ENCODE measurements around the gene KCNA2. TPM values are rescaled to one million over a fixed set of nuclear protein-coding genes. Genes with fewer than 3 reads are reported as not detected.

KCNA2 gene
- total and polyA plus RNA-seq, 4 donors, result 0.02 to 0.68 (median 0.15) TPM

DNA sequence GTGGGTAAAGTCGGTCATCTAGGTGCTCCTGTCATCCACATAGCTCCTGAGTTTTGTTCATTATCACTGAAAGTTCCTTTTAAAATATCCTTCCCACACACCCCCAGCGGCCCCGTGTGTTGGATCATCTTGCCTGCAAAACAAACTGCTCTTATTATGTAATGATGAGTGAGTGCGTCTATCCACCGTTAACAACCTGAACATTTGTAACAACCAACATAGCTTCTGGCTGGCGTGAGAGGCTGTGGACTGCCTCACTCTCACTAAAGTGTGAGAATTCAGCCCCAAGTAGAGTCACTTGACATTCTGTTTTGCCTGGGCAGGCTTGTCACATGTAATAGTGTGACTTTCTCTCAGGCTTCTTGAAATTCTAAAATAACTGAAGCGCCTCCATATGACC lies 14.5 kb upstream of the KCNA2 start:
- TF ChIP-seq, protein P1, sequence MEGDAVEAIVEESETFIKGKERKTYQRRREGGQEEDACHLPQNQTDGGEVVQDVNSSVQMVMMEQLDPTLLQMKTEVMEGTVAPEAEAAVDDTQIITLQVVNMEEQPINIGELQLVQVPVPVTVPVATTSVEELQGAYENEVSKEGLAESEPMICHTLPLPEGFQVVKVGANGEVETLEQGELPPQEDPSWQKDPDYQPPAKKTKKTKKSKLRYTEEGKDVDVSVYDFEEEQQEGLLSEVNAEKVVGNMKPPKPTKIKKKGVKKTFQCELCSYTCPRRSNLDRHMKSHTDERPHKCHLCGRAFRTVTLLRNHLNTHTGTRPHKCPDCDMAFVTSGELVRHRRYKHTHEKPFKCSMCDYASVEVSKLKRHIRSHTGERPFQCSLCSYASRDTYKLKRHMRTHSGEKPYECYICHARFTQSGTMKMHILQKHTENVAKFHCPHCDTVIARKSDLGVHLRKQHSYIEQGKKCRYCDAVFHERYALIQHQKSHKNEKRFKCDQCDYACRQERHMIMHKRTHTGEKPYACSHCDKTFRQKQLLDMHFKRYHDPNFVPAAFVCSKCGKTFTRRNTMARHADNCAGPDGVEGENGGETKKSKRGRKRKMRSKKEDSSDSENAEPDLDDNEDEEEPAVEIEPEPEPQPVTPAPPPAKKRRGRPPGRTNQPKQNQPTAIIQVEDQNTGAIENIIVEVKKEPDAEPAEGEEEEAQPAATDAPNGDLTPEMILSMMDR (IDR thresholded peaks at IDR 0.05; ENCODE audit: control extremely low read depth, extremely low read depth), result no peak
- H3K36me3 ChIP-seq (ENCODE audit: control insufficient read depth in 4 of 4, insufficient read depth in 4 of 4, low read length in 4 of 4), result no peaks in the 10 kb centered on the region
- no peaks in the 10 kb centered on the region for H3K4me1 ChIP-seq (ENCODE audit: control insufficient read depth in 5 of 5, insufficient read depth in 5 of 5, low read length in 5 of 5)
- no peak for ATAC-seq (ENCODE audit: insufficient read depth, low FRiP score)
- DNase-seq, result no peak
- H3K27ac ChIP-seq (ENCODE audit: low read depth in 1 of 2, low read length in 1 of 2), result no peak overlapping the region
- H3K27me3 ChIP-seq (ENCODE audit: control insufficient read depth in 3 of 3, insufficient read depth in 3 of 3, low read length in 2 of 3), result peaks cover 0 to 38% (median 16%) of the 10 kb centered on the region in 3 donors
- H3K9ac ChIP-seq (ENCODE audit: insufficient read depth in 1 of 2, low read length in 2 of 2), result no peak overlapping the region
- no peak overlapping the region for H3K4me3 ChIP-seq
- H3K9me3 ChIP-seq (ENCODE audit: control insufficient read depth in 4 of 4, insufficient read depth in 3 of 4, low read length in 3 of 4), result no peaks in the 10 kb centered on the region
- 47 to 53% methylated on average over 7 of the region's 7 CpGs for WGBS, 2 donors

DNA sequence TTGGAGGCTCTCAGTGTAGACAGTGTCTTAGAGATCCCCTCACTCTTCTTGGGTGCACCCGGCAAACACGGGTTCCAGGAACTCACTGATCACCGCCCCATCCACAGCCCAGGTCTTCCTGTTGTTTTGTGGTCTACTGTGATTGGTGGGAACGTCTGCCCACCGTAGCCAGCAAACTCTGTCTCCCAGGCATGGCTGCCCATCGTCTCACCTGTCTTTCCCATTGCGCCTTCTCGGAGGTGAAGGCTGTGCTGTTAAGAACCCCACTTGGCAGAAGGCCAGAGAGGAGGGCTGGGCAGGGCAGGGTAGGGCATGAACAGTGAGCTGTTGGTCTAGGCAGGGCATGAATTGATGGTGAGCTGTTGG lies 14.1 kb upstream of the KCNA2 start:
- H3K9ac ChIP-seq (ENCODE audit: insufficient read depth in 1 of 2, low read length in 2 of 2), result no peak overlapping the region
- DNase-seq (no peak), ATAC-seq (ENCODE audit: insufficient read depth, low FRiP score) (no peak)
- TF ChIP-seq, protein P1 (IDR thresholded peaks at IDR 0.05; ENCODE audit: control extremely low read depth, extremely low read depth), result no peak
- H3K4me1 ChIP-seq (ENCODE audit: control insufficient read depth in 5 of 5, insufficient read depth in 5 of 5, low read length in 5 of 5), result no peaks in the 10 kb centered on the region
- peaks cover 0 to 41% (median 16%) of the 10 kb centered on the region in 3 donors for H3K27me3 ChIP-seq (ENCODE audit: control insufficient read depth in 3 of 3, insufficient read depth in 3 of 3, low read length in 2 of 3)
- H3K9me3 ChIP-seq (ENCODE audit: control insufficient read depth in 4 of 4, insufficient read depth in 3 of 4, low read length in 3 of 4), result no peaks in the 10 kb centered on the region
- no peak overlapping the region for H3K4me3 ChIP-seq
- H3K36me3 ChIP-seq (ENCODE audit: control insufficient read depth in 4 of 4, insufficient read depth in 4 of 4, low read length in 4 of 4), result no peaks in the 10 kb centered on the region
- WGBS, 2 donors, result 32 to 53% methylated on average over 8 of the region's 8 CpGs
- H3K27ac ChIP-seq (ENCODE audit: low read depth in 1 of 2, low read length in 1 of 2), result no peak overlapping the region

DNA sequence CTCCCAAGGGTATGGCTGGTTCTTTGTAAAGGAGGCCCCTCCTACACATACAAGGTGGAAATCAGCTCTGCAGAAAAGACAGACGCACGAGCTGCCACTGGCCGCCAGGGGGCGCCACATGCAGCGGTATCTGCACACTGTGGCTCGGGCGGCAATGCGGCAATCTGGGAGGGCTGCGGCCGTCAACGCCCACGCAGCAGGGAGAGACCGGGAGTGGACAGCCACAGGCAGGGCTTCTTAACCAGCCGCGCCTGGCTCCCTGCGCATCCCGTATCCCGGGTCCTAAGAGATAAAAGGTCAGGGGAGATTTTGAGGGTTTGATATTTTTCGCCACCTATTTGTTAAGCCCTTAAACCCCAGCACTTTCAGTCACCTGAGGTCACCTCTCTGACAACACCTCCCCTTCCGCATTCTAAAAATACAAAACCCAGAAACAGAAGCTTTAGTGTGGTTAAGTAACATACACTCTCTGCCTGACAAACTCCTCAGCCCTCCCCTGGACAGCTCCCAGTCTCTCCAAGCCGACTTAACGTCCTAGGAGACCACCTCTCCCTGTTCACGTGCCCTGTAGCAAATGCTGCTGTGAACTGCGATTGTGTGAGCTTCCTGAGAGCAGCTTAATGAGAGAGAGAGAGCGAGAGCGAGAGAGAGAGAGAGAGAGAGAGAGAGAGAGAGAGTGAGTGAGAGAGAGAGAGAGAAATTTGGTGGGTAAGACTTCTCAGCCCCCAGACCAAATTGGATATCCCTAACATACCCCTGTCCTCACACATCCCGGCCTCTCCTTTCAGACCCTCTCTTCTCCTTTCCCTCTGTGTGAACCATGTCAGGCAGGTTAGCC lies 13.5 kb upstream of the KCNA2 start:
- Histone ChIP-seq H3K27ac (ENCODE audit: low read depth in 1 of 2, low read length in 1 of 2) (no peak overlapping the region), H3K4me1 (ENCODE audit: control insufficient read depth in 5 of 5, insufficient read depth in 5 of 5, low read length in 5 of 5) (no peaks in the 10 kb centered on the region), H3K36me3 (ENCODE audit: control insufficient read depth in 4 of 4, insufficient read depth in 4 of 4, low read length in 4 of 4) (no peaks in the 10 kb centered on the region), H3K27me3 (ENCODE audit: control insufficient read depth in 3 of 3, insufficient read depth in 3 of 3, low read length in 2 of 3) (peaks cover 0 to 43% (median 16%) of the 10 kb centered on the region in 3 donors), H3K4me3 (no peak overlapping the region), H3K9me3 (ENCODE audit: control insufficient read depth in 4 of 4, insufficient read depth in 3 of 4, low read length in 3 of 4) (no peaks in the 10 kb centered on the region), H3K9ac (ENCODE audit: insufficient read depth in 1 of 2, low read length in 2 of 2) (no peak overlapping the region)
- 4 to 5% methylated on average over 27 of the region's 27 CpGs for WGBS, 2 donors
- ATAC-seq (ENCODE audit: insufficient read depth, low FRiP score), result peak; percentile 95
- DNase-seq, result peak; percentile 76 to 79 (median 79)
- TF ChIP-seq, protein P1 (IDR thresholded peaks at IDR 0.05; ENCODE audit: control extremely low read depth, extremely low read depth), result peak; percentile 87
